ENCODE results near the gene NFS1.

Gene NFS1

GRCh38 chr20:35630636-35631035 is 68.5 kb downstream of the NFS1 start:
- TF ChIP-seq CTCF (IDR thresholded peaks at IDR 0.05) = no peak
- Histone ChIP-seq H3K4me3 (no peak overlapping the region), H3K27ac (no peak overlapping the region)
- no peak for DNase-seq (ENCODE audit: low spot score)

- no peak for DNase-seq (ENCODE audit: low spot score)
- TF ChIP-seq CTCF (IDR thresholded peaks at IDR 0.05) = no peak
- Histone ChIP-seq H3K27ac (no peak overlapping the region), H3K4me3 (no peak overlapping the region)
Observed at GRCh38 chr20:35629427-35630145, 69.6 kb downstream of the NFS1 start.

DNA sequence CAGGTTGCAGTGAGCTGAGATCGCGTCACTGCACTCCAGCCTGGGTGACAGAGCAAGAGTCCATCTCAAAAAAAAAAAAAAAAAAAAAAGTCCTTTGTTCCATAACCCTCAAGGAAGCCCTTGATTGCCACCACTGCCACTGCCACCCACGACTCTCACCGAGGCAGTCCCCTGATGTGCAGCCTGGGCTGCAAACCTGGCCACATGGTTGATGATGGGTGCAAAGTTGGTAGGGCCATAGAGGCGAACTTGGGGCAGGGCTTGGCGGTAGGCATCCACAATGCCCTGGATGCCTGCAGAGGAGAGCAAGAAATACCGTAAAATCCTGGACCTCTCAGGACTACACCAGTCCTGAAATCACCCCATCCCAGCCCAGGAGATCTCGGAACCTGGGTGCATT is 72.0 kb downstream of the NFS1 start:
- Histone ChIP-seq H3K27ac (no peak overlapping the region), H3K4me3 (no peak overlapping the region)
- no peak for DNase-seq (ENCODE audit: low spot score)
- no peak for TF ChIP-seq CTCF (IDR thresholded peaks at IDR 0.05)

GRCh38 chr20:35626386-35627001 is 72.7 kb downstream of the NFS1 start:
- no peak overlapping the region for H3K4me3 ChIP-seq
- H3K27ac ChIP-seq = no peak overlapping the region
- DNase-seq (ENCODE audit: low spot score) = no peak
- TF ChIP-seq CTCF (IDR thresholded peaks at IDR 0.05) = no peak

GRCh38 chr20:35625584-35626385 is 73.4 kb downstream of the NFS1 start:
- Histone ChIP-seq H3K4me3 (no peak overlapping the region), H3K27ac (no peak overlapping the region)
- TF ChIP-seq CTCF (IDR thresholded peaks at IDR 0.05) = no peak
- no peak for DNase-seq (ENCODE audit: low spot score)

DNA sequence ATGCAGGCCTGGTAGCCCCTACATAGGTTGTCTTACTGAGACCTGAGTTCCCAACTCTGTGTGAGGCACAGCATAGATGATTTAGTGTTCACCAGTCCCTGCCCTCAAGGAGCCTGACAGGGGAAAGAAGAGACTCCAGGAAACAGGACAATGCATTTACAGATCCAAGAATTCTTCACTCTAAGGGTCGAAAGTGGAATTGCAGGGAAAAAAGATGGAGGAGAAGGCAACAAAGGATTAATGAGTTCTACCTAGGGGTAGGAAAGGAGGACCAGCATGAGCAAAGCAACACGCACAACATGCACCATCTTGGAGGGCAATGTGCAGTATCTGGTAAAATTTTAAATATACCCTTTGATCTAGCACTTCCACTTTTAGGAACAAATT is 77.6 kb downstream of the NFS1 start:
- DNase-seq (ENCODE audit: low spot score) = peak; percentile 41
- Histone ChIP-seq H3K4me3 (no peak overlapping the region), H3K27ac (no peak overlapping the region)
- TF ChIP-seq CTCF (IDR thresholded peaks at IDR 0.05) = no peak
